D721Med (cell line): ENCODE measurements around the gene SLC9A5.

Experiments used
- DNase-seq: peaks from one replicate; pipeline ENCODE4 v3.0.0; 2011; ENCODE audit warnings: low spot score; ENCODE audit not compliant: insufficient read length
- FAIRE-seq: peaks from 2 replicates; lab custom pipeline; 2011; peaks lifted over from hg19 to GRCh38; lab: Jason Lieb, UNC
- TF ChIP-seq, protein P1 (sequence below): IDR thresholded peaks from 2 replicates; pipeline ENCODE4 v1.5.1; 2012; ENCODE audit warnings: mild to moderate bottlenecking, control low read depth; ENCODE audit not compliant: insufficient read depth; ENCODE audit errors: missing control alignments

Gene SLC9A5

GRCh38 chr16:67248401-67249177 is at the start of gene SLC9A5:
TSS of gene SLC9A5 (plus strand) at chr16:67248979. CDS start at chr16:67249015, 36 bp downstream.
- TF ChIP-seq, protein P1, sequence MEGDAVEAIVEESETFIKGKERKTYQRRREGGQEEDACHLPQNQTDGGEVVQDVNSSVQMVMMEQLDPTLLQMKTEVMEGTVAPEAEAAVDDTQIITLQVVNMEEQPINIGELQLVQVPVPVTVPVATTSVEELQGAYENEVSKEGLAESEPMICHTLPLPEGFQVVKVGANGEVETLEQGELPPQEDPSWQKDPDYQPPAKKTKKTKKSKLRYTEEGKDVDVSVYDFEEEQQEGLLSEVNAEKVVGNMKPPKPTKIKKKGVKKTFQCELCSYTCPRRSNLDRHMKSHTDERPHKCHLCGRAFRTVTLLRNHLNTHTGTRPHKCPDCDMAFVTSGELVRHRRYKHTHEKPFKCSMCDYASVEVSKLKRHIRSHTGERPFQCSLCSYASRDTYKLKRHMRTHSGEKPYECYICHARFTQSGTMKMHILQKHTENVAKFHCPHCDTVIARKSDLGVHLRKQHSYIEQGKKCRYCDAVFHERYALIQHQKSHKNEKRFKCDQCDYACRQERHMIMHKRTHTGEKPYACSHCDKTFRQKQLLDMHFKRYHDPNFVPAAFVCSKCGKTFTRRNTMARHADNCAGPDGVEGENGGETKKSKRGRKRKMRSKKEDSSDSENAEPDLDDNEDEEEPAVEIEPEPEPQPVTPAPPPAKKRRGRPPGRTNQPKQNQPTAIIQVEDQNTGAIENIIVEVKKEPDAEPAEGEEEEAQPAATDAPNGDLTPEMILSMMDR: no peak
- FAIRE-seq (no peak), DNase-seq (no peak)

- TF ChIP-seq, protein P1: no peak
- DNase-seq: no peak
- FAIRE-seq: no peak
These were observed 49.6 kb upstream of the SLC9A5 start, which contains the start of gene ELMO3 for GRCh38 chr16:67199011-67199807. TSS of gene ELMO3 (plus strand) at chr16:67199131. CDS start at chr16:67199327, 196 bp downstream.

GRCh38 chr16:67199808-67200198 is 49.0 kb upstream of the SLC9A5 start:
- TF ChIP-seq, protein P1: no peak
- DNase-seq (no peak), FAIRE-seq (no peak)

DNA sequence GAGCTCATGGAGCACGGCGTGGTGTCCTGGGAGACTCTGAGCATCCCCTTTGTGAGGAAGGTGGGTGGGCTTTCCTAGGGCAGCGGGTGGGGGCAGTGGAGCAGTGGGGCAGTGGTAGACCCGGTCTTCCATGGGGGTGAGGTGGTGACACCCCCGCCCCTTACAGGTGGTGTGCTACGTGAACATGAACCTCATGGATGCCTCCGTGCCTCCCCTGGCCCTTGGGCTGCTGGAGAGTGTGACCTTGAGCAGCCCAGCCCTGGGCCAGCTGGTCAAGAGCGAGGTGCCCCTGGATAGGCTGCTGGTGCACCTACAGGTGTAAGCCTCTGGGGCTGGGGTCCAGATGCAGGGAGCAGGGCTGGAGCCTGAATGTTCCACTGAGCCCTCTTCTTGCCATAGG is 48.3 kb upstream of the SLC9A5 start:
- TF ChIP-seq, protein P1: no peak
- DNase-seq: no peak
- FAIRE-seq: no peak

DNA sequence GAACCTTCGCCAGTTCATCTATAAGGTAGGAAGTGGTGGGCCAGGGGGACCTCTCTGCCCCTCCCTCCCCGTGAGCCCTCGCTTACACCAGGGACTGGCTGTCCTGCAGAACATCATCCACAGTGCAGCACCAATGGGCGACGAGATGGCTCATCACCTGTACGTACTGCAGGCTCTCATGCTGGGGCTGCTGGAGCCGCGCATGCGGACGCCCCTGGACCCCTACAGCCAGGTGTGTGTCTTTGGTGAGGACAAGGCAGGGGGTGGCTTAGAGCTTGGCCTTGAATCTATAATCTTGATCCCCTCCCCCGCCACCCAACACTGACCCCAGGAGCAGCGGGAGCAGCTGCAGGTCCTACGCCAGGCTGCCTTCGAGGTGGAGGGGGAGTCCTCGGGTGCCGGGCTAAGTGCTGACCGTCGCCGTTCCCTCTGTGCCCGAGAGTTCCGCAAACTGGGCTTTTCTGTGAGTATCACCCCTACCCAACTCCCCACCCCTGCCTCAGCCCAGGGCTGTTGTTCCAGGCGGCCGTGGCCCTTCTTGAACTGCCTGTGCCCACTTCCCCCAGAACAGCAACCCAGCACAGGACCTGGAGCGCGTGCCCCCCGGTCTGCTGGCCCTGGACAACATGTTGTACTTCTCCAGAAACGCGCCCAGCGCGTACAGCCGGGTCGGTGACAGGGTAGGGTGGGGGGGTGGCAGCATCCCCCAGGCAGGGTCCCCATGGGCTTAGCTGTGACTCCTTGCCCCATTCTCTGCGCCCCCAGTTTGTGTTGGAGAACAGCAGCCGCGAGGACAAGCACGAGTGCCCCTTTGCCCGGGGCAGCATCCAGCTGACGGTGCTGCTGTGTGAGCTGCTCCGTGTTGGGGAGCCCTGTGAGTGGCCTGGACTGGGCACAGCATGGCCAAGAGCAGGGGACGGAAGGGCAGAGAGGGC is 47.1 kb upstream of the SLC9A5 start:
- FAIRE-seq: no peak
- DNase-seq: no peak
- TF ChIP-seq, protein P1: no peak

DNA sequence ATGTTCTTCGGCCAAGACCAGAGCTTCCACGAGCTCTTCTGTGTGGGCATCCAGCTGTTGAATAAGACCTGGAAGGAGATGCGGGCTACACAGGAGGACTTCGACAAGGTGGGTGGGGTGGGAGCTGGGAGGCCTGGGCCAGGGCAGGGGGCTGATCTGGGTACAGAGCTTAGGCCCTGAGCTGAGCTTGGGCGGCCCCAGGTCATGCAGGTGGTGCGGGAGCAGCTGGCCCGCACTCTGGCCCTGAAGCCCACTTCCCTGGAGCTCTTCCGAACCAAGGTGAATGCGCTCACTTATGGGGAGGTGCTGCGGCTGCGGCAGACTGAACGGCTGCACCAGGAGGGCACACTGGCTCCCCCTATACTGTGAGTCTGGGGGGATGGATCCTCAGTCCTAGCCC is 46.4 kb upstream of the SLC9A5 start:
- FAIRE-seq (no peak), DNase-seq (no peak)

More for the DNA sequence above, 46.4 kb upstream of the SLC9A5 start:
- TF ChIP-seq, protein P1: no peak
